VCaP (cell line): Measurements from ENCODE around the gene THG1L.
A peak's percentile ranks its signal among the peaks of the same experiment; 100 is the strongest.
"Not testable (repeated sequence)": the region's sequence is repeated elsewhere in the genome, so short reads cannot be mapped to it uniquely, and the experiment has no call there.

Experiments
- H3K27ac ChIP-seq: fragments of 450-650 bp; 2 replicates; pipeline ENCODE4 v1.5.1; 2017
- CTCF ChIP-seq: fragments of 450-650 bp; conservative IDR thresholded peaks from 2 replicates; pipeline ENCODE4 v1.5.1; 2017; ENCODE audit warnings: mild to moderate bottlenecking, moderate library complexity

THG1L gene

GRCh38 chr5:157731272-157732129, at the start of gene THG1L:
TSS of gene THG1L (plus strand) at chr5:157731420. CDS start at chr5:157731441, 21 bp downstream.
- H3K27ac ChIP-seq, result peak within 1 kb of the TSS; percentile 79
- TF ChIP-seq CTCF, result no peak

- no peak overlapping the region for H3K27ac ChIP-seq
- no peak for TF ChIP-seq CTCF
Measured at GRCh38 chr5:157682257-157682656, 49.0 kb upstream of the THG1L start.

GRCh38 chr5:157686276-157687197, 44.7 kb upstream of the THG1L start:
- H3K27ac ChIP-seq, result not testable (repeated sequence)

GRCh38 chr5:157687198-157687554, 44.0 kb upstream of the THG1L start:
- TF ChIP-seq CTCF, result no peak

GRCh38 chr5:157689942-157690689, 41.1 kb upstream of the THG1L start:
- no peak for TF ChIP-seq CTCF
- H3K27ac ChIP-seq, result no peak overlapping the region

More at GRCh38 chr5:157687198-157687554, 44.0 kb upstream of the THG1L start:
- no peak overlapping the region for H3K27ac ChIP-seq

GRCh38 chr5:157690690-157691433, 40.4 kb upstream of the THG1L start:
- no peak overlapping the region for H3K27ac ChIP-seq
- no peak for TF ChIP-seq CTCF

GRCh38 chr5:157693816-157694215, 37.4 kb upstream of the THG1L start:
- not testable (repeated sequence) for H3K27ac ChIP-seq

GRCh38 chr5:157696154-157696553, 35.1 kb upstream of the THG1L start:
- H3K27ac ChIP-seq, result not testable (repeated sequence)

- H3K27ac ChIP-seq, result not testable (repeated sequence)
Measured at GRCh38 chr5:157698674-157699073, 32.5 kb upstream of the THG1L start.
